Superior temporal gyrus (tissue), 1 donor: Measurements from ENCODE around the gene CARTPT.

Source experiments
- DNase-seq: peaks from one replicate; pipeline ENCODE4 v3.0.0-alpha.2; 2016; ENCODE audit errors: extremely low spot score

The CARTPT gene

DNA sequence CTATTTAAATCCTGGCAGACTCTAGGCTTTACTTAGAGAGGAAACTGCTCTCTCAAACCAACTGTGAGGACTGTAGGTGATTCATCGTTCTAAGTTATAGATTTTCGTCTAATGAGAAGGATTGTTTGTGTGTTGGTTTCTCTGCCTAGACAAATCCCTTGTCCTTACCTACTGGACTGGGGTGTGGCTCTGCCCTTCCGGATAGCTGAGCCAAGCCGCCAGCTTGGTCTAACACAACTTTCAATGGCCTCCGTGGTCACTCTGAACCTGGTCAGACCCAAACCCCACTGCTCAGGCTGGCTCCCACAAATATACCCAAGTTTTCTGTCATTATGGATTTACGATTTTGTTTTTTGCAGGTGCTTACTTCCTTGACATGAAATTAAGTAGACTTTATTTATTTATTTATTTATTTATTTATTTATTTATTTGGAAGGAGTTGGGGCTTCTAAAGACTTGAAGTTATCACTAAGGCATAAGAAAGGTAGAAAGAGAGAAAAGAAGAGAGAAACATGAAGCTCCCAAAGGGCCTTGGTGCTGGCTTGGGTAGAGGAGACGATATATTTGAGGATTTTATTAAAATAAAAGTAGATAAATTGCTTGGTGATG lies 19.0 kb downstream of the CARTPT start:
- DNase-seq, result no peak

GRCh38 chr5:71738662-71739361 lies 19.7 kb downstream of the CARTPT start:
- no peak for DNase-seq

DNA sequence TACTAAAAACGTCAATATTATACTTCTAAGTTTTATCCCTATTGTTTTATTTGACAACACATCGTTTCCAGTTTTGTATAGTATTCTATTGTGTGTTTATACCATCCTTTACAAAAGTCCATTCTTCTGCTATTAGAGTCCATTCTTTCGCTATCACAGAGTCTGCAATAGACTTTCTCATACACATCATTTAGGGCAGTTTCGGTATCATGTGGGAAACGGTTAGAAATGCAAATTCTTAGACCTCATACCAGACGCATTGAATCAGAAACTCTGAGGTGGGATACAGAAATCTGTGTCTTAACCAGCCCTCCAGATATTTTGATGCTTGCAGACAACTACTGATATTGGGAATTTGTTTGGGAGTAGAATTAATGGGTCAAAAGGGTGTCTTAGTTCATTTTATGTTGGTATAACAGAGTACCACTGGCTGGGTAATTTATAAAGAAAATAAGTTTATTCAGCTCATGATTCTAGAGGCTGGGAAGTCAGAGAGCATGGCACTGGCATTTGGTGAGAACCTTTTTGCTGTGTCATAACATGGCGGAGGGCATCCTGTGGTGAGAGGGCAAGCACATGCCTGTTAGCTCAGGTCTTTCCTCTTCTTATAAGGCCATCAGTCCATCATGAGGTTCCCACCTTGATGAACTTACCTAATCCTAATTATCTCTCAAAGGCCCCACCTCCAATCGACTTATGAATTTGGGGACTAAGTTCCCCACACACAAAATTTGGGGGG lies 21.1 kb downstream of the CARTPT start:
- DNase-seq, result no peak

GRCh38 chr5:71743155-71743554 lies 24.1 kb downstream of the CARTPT start:
- no peak for DNase-seq

DNA sequence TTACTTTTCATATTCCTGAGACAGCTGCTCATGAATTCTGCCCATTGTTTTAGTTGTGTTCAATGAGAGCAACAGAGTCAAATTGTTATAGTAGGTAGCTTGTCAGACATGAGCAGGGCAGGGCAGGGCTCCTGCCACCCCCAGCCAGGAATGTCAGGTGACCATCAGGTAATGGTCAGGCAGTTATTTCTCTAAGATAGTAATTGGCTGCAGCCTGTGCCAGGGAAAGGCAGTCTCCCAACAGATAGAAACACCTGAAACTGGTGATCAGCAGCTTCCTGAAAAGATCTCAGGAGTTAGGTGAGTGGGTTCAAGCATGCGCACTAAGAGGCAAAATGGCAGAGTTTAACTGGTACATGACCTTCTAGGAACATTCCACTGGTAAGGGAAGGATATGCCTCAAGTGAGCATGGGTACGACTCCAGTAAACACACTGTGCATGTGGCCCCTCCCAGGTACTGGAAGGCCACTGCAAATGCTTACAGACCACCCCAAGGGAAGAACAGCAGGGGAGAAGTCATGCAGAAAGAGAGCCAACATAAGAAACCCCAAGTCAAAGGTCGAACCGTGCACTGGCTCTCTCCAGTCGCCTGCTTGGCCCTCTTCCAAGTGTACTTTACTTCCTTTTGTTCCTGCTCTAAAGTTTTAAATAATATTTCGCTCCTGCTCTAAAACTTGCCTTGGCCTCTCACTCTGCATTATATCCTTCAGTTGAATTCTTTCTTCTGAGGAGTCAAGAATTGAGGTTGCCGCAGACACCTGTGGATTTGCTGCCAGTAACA lies 25.1 kb downstream of the CARTPT start:
- DNase-seq, result no peak

- DNase-seq, result no peak
Observed at GRCh38 chr5:71747182-71747581, 28.1 kb downstream of the CARTPT start.

- DNase-seq, result no peak
Observed at GRCh38 chr5:71748360-71748759, 29.3 kb downstream of the CARTPT start.

DNA sequence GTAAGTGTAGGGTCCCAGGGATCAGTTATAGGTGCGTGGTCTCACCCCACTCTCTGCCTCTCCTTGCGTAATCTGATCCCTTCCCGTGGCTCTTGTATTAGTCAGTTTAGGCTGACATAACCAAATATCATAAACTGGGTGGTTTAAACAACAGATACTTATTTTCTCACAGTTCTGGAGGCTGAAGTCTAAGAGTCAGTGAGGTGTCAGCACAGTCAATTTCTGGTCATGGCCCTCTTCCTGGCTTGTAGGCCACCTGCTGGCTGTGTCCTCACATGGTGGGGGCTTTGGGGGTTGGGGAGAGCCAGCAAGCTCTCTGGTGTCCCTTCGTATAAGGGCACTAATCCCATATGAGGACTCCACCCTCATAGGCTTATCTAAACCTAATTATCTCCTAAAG lies 32.3 kb downstream of the CARTPT start:
- DNase-seq, result no peak

GRCh38 chr5:71752441-71753190 lies 33.5 kb downstream of the CARTPT start:
- no peak for DNase-seq

- peak; percentile 80 for DNase-seq
Observed at GRCh38 chr5:71757590-71758543, 38.8 kb downstream of the CARTPT start.

DNA sequence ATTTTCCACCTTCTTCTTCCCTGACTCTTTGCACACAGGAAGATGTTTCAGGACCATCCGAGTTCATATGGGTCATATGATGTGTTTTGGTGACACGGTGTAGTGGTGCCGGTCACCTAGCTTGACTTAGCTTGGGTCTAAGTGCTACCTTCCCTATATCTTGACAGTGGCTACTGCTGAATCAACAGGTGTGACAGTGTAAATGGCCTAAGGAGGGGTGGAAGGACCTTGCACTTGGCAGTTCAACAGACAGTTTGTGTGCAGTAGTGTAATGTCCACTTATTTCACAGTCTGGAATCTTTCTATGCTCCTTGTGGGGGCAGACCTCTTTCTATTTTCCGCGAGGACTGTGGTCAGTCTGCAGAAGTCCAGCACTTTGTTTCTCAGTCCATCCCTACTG lies 43.8 kb downstream of the CARTPT start:
- no peak for DNase-seq

DNA sequence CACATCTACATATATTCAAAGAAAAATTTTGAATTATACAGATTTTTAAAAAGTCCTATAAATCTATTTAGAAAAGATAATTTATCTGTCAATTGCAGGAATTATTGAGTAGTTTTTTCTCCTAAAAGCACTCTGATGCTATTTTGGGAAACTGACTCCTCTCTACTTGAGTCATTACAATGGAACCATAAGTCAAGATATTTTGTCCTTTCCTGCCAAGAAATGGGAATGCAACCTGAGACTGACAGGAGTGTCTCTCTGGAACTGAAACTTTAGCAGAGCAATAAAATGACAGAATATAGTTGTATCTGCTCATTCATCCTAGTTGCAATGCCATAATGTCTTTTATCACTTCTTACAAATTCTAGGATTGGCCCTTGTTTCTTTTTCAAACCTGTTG lies 48.6 kb downstream of the CARTPT start:
- DNase-seq, result no peak

DNA sequence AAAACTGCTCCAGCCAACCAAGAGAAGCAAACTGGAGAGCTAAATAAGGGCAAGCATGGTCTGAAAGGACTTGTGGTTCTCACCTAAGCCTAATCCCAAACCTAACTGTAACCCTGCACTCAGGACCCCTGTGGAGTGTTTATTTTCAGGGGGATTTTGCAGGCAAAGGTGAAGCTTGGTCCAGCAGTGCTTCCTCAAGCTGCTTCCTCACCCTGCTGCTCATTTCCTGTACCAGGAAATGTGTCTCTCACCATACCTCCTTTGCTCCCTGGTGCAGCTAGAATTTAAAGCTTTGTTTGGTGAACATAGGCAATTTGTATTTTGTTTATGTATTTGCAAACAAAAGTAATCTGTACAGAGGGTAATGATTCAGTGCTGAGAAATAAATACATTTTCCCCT lies 50.2 kb downstream of the CARTPT start:
- no peak for DNase-seq

DNA sequence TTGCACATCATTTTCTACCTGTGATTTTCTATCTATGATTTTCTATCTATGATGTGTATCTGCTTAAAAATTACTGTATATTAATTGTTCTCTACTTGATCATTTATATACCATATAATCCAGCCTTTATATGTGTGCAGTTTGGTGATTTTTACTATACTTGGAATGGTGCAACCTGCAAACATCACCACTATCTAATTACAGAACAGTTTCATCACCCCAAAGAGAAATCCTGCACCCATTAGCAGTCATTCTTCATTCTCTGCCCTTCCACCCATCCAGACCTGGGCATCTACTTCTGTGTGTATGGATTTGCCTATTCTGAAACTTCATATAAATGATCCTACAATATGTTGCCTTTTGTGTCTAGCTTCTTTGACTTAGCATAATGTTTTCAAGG lies 51.3 kb downstream of the CARTPT start:
- DNase-seq, result no peak
